Activated gamma-delta T cell (primary cell): ENCODE results near the gene POP4.
"Not testable (repeated sequence)": the region's sequence is repeated elsewhere in the genome, so short reads cannot be mapped to it uniquely, and the experiment has no call there.

Source experiments
- DNase-seq: peaks from one replicate; lab custom pipeline; 2025; lab: John Stamatoyannopoulos, UW
- total RNA-seq, 2 donors: gene quantifications; one replicate each; lab custom pipeline; 2026; lab: John Stamatoyannopoulos, UW

The POP4 gene, protein sequence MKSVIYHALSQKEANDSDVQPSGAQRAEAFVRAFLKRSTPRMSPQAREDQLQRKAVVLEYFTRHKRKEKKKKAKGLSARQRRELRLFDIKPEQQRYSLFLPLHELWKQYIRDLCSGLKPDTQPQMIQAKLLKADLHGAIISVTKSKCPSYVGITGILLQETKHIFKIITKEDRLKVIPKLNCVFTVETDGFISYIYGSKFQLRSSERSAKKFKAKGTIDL
- 43.9 to 58.6 reads per million in 2 donors for total RNA-seq

DNA sequence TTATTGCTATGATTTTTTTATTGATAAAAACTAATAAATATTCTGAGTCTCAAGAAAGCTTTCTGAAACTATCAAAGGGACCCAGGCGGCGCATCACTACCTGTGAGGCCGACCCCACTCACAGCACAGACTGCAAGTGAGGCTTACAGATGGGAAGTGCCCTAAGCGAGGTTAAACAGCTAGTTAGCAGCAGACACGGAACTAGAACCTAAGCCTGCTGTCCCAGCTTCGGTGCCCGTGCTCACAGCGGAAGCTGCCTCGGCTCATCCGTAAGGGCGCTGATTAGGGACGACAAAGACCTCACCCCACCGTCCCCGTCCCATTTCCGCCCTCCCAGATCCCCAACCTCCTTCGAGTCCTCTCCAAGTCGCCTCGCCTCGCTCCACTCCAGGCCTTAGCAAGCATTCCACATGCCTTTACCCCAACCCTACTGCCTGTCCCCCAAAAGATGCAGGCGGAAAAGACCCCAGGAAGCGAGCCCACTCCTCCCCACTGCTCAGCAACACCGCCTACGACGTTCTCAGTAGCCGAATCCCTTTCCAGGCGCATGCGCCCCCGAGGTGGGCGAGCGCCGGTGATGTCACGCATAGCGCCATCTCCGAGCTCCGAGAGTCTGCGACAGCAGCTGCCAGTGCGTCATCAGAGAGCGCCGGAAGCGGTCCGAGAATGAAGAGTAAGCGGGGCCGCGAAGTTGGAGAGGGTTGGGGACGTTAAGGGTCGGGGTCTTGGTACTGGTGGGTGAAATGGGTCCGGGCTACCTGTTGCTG is at the start of gene POP4:
Gene POP4 (plus strand): TSS at position 631 of the 767 bp plus-strand sequence. CDS start 36 bp downstream, at position 667.
- peak; percentile 91 for DNase-seq

DNA sequence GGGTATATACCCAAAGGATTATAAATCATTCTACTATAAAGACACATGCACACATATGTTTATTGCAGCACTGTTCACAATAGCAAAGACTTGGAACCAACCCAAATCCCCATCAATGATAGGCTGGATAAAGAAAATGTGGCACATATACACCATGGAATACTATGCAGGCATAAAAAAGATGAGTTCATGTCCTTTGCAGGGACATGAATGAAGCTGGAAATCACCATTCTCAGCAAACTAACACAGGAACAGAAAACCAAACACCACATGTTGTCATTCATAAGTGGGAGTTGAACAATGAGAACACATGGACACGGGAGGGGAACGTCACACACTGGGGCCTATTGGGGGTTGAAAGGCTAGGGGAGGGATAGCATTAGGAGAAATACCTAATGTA is 47.0 kb upstream of the POP4 start:
- not testable (repeated sequence) for DNase-seq

DNA sequence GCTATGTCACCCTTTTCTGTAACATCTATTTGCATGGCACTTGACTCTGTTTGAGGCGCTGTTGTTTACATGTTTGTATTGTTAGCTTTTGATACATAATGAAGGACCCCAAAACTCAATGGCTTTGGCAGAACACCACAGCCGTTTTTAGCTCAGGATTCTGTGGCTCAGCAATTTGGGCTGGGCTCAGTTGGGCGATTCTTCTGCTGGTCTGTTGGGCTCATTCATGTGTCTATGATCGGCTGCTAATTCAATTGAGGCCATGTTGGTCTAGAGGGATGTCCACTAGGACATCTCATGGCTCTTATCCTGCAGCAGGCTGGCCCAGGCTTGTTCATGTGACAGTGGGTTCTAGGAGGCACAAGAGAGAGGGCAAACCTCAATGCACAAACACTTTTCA is 46.3 kb upstream of the POP4 start:
- DNase-seq = no peak

DNA sequence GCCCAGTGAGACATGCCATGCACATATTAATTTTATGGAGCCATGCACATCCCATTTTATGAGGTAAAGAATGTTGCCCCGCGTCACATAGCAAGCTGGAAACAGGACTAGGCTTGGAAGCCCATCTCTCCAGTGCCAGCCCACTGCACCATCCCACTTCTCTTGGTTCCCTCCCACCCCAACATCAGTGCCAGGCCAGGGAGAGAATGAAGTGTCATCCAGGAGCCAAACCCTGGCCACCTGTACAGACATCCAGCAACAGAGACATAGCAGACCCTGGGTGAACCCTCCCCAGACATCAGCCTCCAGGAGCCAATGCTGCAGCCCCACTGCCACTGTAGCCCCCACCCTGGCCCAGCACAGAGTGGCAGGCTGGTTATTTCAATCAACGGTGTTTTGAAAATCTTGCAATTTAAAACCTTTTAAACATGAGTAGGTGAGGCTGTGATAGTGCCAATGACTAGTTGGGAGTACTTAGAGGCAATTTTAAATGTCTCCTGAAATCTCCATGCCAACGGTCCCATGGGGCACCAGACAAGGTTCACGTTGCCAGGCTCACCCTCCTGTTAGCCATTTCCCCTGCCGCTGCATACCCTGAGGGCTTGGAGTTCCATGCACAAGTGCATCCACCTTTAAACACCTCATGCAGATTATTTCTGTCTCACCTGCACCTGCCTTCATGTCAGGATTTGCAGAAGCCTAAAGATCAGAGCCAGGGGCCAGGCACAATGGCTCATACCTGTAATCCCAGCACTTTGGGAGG is 45.6 kb upstream of the POP4 start:
- no peak for DNase-seq

DNA sequence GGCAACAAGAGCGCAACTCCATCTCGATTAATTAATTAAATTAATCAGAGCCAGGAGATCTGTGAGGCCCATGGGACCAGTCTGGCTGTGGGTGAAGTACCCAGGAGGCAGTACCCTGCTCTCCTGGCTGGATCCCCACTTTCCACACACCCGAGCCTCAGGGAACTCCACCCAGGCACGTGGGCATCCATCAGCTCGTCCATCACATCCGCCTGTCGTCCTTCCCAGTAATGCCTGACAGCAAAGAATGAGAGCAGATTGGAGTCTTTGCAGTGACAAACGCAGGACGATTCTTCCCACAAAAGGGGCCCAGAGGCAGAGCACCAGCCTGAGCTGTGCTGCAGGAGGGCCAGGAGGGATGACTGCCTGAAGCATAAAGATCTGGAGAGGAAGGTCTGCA is 44.5 kb upstream of the POP4 start:
- DNase-seq = no peak

DNA sequence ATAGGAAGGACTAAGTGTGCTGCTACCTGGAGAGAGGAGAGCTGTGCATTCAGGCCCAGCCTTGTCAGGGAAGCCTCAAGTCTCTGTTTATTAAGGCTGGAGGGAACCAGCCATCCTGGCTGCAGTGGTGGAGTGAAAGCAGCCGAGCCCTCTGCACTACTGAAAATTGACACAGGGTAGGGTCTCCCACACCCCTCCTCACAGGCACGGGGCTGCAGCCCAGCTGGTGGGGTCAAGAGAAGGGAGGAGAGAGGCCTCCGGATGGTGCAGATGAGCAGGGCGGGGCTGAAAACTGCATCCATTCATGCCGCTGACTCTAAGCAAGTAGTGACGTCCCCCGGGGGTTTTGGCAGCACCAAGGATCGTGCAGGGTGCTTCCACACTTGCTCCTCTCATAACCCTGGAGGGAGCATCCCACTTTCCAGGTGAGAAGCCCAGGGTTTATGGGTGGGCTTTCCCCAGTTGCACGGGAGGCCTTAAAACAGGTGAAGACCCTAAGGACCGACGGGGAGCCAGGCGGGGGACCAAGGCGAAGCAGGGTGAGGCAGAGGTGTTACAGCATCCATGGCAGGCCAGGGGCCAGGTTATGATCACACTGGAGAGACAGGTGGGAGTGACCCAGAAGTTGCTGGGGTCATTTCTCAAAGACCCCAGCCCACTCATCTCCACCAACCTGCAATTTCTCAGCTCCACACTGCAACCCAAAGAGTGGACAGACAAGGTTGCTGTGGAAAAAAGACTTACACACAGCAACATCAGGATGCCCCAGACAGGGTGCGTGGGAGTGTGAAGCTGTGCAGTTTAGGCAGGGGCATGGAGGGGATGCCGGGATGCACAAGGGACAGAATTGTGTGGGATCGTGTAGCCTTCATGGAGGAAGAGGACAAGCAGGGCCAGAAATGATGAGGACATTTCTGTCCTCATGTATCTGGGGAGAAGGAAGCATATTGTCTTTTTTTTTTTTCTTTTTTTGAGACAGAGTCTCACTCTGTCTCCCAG is 43.5 kb upstream of the POP4 start:
- DNase-seq = no peak

DNA sequence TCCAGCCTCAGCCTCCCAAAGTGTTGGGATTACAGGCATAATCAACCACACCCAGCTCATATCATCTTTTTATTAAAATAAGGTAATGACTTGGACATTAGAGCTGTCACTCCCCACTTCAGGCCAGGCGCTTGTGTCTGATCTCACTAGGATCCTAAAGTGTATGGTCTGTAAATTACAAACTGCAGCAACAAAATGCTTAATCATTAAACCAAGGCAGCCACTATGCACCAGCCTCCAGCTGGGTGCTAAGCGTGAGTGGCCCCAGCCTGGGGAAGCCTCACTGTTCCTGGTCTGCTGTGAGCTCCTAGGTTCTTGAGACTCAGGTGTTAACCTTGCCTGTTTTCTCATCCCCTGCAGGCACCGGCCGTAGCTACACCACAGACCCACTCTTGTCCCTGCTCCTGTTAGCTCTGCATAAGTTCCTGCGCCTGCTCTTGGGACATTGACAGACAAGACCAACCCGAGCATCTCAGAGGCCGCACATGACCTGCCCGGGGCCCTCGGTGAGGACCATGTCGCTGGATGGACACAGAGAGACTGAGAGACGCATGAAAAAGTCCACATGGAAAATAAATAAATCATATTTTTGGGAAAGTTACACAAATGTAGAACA is 42.5 kb upstream of the POP4 start:
- no peak for DNase-seq

DNA sequence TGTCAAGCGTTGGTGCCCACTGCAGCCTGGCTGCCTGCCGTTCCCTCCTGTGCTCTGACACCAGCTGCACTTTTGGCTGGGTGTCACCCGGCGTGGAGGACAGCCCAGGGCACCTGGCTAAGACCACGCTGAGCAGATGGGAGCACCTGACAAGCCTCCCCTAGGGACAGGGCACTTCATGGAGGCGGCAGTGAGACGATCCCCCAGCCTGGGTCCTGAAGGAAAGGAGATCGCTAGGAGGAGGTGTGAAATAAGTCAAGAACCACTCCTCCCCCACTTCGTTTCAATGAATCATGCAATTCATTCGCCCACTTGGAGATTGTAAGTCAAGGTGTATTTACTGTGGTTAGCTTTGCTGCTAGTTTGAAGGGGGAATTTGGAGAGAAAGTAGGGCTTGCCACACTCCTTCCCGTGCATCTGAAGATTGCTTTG is 41.5 kb upstream of the POP4 start:
- DNase-seq = no peak

DNA sequence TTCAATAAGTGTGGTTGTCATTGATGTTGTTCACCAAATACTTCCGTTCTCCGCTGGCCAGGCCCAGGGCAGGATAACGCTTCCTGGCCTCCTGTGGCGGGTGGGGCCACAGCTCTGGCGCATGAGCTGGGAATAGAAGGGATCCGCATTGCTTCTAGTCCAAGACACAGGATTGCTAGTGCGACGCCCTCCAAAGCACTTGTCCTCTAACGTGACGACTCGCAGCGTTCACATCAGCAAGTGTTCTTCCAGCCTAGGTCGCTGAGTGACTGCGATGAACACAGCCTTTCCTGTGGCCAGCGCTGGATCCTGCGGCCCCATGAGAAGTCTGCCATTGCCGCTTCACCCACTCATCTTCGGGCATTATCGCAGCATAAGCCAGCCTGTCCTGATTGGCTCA is 40.9 kb upstream of the POP4 start:
- DNase-seq = no peak

DNA sequence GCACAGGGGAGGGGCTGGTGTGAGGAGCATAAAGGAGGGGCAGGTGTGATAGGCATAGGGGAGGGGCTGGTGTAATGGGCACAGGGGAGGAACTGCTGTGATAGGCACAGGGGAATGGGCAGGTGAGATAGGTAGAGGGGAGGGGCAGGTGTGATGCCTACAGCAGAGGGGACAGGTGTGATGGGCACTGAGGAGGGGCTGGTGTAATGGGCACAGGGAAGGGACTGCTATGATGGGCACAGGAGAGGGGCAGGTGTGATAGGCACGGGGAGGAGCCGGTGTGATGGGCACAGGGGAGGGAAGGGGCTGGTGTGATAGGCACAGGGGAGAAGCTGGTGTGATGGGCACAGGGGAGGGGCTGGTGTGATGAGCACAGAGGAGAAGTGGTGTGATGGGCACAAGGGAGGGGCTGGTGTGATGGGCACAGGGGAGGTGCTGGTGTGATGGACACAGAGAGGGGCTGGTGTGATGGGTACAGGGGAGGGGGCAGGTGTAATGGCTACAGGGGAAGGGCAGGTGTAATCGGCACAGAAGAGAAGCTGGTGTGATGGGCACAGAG is 39.5 kb upstream of the POP4 start:
- no peak for DNase-seq

DNA sequence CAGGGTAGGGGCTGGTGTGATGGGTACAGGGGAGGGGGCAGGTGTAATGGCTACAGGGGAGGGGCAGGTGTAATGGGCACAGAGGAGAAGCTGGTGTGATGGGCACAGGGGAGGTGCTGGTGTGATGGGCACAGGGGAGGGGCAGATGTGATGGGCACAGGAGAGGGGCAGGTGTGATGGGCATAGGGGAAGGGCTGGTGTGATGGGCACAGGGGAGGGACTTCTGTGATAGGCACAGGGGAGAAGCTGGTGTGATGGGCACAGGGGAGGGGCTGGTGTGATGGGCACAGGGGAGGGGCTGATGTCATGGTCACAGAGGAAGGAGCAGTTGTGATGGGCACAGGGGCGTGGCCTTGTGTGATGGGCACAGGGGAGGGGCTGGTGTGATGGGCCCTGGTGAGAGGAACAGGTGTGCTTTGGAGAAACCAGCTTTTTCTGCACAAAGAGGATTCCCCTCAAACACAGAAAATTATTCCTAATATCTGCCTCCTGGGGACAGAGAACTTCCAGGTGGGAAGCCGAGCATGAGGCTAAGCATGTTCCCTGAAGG is 38.6 kb upstream of the POP4 start:
- no peak for DNase-seq

DNA sequence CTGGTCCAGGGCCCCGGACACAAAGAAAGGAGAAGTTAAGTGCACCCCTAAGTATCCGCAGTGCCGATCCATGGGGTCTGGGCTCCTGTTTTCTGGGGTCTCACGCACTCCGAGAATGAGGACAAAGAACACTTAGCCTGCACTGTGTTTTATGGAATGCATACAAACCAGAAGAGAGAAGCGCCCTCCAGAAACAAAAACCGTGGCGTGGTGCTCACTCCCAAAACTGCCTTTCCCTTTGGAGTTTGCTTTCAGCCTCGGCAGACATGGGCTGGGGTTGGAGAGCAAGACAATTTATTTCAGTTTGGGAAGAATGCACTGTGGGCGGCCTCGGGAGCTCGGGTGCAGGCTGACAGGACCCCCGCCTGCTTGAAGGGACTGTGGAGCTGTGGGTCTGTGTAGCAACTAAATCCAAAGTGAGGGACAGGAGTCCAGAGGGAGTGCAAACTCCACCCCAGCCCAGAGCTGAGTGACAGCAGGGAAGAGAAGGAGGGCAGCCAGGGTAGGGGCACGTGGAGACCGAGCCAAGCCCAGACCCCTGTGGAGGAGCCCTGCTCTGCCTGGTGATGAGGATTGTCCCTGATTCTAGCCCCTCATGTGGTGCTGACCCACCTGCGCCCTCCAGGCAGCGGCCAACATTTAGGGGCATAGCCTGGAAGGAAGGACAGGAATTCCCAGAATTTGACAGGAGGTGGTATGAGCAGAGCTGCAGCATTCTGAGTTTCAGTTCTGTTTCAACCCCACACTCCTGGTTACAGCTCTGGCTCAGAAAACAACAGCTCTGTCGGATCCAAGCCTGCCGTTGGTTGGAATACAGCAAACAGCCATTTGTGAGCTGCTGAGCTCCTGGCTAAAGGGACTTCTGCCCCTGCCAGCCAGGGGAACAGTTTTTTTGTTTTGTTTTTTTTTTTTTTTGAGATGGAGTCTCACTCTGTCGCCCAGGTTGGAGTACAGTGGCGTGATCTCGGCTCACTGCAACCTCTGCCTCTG is 37.8 kb upstream of the POP4 start:
- no peak for DNase-seq

DNA sequence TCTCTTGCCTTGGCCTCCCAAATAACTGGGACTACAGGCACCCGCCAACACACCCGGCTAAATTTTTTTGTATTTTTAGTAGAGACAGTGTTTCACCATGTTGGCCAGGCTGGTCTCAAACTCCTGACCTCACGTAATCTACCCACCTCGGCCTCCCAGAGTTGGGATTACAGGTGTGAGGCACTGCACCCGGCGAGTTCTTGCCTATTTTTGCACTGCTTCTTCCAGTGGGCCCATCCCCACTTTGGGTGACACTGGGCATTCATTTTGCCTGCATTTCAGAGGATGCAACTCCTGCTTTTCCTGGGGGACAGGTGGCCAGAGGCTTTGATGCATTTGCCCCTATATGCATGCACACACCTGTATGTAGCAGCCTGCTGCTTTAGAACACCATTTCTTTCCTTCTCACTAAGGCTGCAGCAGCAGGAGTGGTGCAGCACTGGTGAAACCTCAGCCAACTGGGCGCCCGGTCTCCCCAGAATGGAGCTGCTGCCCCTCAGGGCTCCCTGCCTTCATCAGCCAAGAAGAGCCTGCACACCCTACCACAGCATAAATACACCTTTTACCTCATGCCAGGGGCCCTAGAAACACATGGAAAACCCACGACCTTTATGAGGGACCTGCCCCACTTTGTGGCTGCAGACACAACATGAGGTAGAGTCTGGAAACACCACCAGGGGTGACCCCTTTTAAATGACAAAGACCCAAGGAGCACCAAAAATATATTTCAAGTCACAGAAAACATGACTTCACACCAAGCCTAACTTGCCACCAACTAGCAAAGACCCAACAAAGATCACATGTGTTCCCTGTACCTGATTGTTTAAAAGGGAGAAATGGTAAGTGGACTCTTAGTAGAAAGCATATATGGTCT is 36.8 kb upstream of the POP4 start:
- no peak for DNase-seq

DNA sequence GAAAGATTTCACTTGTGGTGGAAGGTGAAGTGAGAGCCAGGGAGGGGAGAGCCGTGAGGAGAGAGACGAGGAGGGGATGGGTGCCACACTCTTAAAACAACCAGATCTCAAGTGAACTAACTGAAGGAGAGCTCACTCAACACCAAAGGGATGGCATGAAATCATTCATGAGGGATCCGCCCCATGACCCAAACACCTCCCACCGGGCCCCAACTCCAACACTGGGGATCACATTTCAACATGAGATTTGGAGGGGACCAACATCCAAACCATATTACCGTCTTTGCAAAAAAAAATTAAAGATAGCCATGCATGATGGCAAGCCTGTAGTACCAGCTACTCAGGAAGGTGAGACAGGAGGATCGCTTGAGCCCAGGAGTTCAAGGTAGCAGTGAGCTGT is 34.9 kb upstream of the POP4 start:
- no peak for DNase-seq

DNA sequence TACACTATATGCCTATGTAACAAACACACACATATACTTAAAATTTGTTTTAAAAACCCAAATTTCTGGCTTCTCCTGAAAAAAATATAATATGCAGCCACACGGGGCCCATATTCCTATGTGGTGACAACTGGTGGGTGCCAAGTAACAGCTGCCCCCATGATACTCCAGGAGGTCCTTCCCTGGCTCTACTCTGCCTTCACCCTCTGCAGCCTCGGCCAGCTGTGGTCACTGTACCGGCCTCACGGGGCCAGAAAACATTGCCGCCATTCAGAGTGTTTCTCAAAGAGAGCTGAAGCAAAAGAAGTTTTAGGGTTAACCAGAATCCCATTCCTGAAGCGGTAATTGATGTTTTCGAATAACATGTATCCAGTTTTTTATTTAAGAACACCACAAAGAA is 32.6 kb upstream of the POP4 start:
- DNase-seq = no peak

DNA sequence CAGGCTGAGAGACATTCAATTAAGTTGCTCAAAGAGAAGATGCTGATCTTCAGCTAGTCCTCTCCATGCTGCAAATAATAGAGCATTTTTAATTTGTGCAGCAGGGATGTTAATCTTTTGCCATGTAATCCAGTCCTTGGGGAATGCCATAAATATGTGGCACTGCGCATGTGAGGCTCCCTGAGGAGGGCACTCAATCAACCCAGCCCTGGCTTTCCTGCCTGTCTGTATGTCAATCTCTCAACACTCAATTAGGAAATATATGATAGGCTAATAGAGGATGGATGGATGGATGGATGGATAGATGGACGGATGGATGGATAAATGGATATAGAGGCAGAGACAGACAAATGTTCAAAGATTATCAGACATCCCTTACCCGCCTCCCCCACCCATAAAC is 31.6 kb upstream of the POP4 start:
- no peak for DNase-seq

DNA sequence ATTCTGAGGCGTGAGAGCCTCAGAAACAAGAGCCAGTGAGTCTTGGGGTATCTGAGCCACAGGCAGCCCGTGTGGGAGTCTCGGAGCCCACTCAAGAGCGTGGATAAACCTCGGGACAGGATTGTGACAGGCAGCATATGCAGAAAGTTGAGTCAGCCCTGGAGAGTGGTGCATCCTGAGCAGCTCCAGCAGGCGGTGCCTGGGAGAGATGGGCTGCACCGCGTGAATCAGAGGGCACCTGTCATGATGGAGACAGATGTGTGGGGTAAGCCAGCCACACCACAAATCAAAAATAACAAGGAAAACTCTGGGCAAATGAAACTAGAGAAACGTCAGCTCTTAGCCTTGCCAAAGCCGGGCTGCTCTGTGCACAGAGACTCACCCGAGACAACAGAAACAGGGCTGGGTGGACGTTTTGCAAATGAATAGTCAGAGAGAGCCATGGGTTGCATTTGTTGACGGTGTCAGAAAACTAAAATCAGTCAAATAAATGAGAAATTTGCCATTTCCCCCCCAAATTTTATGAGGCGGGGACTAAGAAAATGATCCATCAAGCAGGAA is 30.0 kb upstream of the POP4 start:
- no peak for DNase-seq
